GM21447 (cell line): ENCODE results near the gene OXCT2.
"Not testable (repeated sequence)": the region's sequence is repeated elsewhere in the genome, so short reads cannot be mapped to it uniquely, and the experiment has no call there.

Experiments
- ATAC-seq: cut with Tn5 transposase; IDR thresholded peaks from one replicate; pipeline ENCODE4 v1.9.1; 2021; ENCODE audit not compliant: unreplicated experiment

OXCT2 gene

GRCh38 chr1:39763619-39764374, 7.4 kb downstream of the OXCT2 start:
- ATAC-seq = not testable (repeated sequence)

GRCh38 chr1:39762550-39763540, 8.3 kb downstream of the OXCT2 start:
- ATAC-seq = no peak

DNA sequence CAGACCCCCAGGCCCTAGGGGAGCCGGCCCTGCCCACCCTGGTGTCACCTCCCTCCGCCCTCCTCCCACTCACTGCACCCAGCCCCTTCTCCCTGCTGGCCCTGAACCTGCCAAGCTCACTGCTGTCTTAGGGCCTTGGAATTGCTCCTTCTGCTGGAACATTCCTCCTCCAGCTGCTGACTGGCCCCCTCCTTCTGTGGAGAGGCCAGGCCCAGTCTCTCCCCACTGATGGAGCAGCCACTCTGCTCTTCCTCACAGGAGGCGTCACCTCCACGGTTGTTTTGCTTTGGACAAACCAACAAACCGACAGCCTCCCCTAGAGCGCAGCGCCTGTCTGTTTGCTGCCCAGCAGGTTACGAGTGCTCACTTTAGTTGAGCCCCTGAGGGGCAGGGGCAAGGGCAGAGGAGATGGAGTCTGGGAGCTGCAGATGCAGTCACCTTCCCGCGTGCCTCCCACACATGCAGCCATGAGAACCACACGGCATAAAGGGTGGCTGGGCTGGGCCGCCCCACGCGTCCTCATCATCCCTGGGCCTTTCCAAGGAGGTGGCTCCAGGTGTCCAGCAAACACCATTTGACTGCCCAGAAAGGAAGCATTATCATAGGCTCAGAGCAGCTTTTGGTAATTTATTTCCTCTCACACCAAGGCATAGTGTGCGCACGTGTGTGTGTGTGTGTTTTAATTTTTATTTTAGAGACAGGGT, 9.4 kb downstream of the OXCT2 start:
- no peak for ATAC-seq

- no peak for ATAC-seq
Observed at GRCh38 chr1:39761016-39761415, 10.1 kb downstream of the OXCT2 start.

GRCh38 chr1:39760074-39761008, 10.8 kb downstream of the OXCT2 start:
- no peak for ATAC-seq

DNA sequence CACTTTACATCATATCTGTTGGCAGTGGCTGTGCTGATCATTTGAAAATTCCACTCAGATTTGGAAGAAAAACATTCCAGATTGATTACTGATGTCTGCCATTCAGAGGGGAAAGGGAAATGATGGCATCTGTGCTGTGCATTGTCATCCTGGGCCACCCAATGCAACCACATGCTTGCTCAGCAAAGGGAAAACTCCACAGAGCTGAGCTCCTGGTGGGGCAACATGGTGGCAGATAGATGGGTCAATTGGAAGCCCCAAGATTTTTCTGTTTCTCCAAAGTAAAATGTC, 11.8 kb downstream of the OXCT2 start:
- no peak for ATAC-seq

DNA sequence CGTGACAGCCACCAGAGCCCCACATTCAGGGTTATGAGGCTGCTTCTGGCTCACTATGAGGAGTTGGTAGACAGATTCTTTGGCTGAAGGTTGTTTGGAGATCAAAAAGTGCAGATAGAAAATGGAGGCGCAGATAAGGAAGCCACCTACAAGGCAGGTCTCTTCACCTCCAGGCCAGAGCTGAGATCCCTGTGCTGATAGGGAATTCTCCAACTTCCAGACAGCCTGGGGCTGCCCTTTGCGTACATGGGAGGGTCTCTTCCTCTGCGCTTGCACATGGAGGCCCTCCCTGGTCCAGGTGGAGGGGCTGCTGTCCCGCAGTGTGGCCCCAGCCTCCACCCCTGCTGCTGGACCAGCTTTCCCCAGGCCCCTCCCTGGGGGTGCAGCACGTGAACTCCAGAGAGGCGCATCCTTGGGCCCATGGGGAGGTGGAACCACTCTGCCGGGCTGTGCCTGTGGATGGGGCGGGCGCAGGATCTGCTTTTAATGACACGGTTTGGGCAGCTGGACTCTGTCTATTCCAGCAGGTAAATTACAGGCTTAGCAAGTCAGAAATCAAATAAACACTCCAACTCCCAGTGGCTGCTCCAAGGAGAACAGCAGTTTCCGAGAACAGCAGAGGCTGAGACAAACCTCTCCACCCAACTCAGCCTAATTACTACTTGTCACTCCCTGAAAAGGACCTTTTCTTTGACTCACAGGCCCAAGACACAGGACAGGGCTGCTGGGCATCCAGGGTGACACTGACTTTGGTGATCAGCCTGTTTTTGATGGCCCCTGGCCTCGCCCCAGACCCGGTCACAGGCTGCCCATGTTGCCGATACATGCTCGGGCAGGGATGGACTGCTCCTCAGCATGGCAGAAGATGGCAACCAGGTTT, 12.4 kb downstream of the OXCT2 start:
- ATAC-seq = no peak

GRCh38 chr1:39757501-39757900, 13.6 kb downstream of the OXCT2 start:
- no peak for ATAC-seq

- ATAC-seq = no peak
Observed at GRCh38 chr1:39755965-39756659, 15.0 kb downstream of the OXCT2 start.

DNA sequence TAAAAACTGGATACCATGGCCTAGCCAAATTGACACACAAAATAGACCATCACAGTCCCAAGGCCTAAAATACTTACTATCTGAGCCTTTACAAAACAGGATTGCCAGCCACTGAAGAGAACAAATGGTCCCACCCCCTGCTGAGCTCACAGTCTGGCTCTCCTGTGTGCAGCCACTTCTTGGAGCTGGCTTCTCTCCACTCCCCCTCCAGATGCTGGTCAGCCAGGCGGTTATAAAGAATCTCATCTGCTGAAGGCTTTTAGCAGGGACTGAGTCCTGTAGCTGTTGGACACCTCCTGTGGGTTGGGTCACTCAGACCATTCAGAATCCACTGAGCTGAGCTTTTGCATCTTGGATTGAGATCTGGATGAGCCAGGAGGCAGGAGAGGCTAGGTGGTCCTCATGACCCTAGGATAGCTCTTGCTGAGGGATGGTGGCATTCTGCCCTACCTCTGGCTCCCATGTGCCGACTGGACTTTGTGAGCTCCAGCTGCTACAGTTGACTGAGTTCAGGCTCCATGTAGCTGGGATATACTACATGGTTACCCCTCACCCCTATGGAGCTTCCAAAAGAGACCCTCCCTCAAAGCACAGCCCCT, 16.1 kb downstream of the OXCT2 start:
- no peak for ATAC-seq

DNA sequence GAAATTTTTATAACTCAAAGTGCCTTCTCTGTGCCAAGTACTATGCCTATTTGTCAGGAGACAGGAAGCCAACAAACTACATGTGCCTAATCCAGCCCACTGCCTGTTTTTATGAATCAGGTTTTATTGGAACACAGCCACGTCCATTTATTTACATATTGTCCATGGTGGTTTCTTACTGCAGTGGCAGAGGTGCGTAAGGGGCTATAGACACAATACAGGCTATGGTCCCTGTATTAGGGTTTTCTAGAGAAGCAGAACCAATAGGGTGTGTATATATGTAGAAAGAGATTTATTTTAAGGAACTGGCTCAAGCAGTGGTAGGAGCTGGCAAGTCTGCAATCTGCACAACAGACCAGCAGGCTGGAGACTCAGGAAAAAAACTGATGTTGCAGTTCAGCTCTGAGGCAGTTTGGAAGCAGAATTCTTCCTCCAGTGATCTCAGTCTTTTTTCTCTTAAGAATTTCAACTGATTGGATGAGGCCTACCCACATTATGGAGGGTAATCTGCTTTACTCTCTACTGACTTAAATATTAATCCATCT, 17.1 kb downstream of the OXCT2 start:
- no peak for ATAC-seq

DNA sequence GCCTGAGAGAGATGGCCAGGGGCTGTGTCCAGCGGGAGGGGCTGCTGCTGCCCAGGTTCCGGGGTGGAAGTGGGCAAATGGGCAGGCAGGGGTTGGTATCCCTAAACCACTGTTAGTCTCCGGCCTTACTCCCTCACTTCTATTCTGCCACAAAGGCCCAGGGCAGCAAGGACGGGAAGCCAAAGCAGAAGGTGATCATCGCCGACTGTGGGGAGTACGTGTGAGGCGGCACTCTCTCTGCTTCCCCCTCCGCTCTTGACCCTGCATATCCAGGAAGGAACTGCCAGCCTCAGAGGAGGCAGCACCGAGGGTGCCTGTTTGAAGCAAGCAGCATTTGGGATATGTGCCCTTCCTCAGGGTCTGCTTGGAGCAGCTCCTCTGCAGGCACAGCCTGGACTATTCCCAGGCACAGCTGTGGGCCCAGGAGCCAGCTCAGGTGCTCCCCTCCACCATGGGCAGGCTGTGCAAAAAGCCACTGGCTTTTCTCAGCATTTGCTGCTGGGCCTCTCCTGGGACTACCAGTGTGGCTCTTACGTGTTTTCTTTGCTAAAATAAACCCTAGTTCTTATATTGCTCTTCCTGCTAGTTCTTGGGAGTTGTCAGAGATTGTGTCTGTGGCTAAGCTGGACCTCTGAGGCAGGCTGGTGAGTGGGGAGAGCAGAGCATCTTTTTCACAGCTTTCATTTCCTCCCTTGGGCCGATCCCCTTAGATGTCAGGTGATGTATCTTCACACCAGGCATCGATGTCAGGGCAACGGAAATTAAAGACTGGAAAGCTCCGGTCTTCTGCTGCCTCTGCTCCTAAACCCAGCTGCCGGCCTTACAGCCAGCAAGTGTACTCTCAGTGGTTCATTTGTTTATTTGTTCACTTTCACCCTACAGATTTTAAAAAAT, 17.8 kb downstream of the OXCT2 start:
- ATAC-seq = no peak

GRCh38 chr1:39752703-39753102, 18.4 kb downstream of the OXCT2 start:
- ATAC-seq = no peak

GRCh38 chr1:39751595-39751994, 19.6 kb downstream of the OXCT2 start:
- ATAC-seq = no peak

- ATAC-seq = no peak
Observed at GRCh38 chr1:39745016-39745670, 26.0 kb downstream of the OXCT2 start.

- peak; percentile 85 for ATAC-seq
Observed at GRCh38 chr1:39738622-39739366, 32.4 kb downstream of the OXCT2 start, which contains the start of gene PPIE. PPIE (plus strand) TSS chr1:39738882; CDS start chr1:39738901, 19 bp downstream.
